Prostate gland (tissue), 2 donors: ENCODE data around the gene CUL2. TPM values are rescaled to one million over a fixed set of nuclear protein-coding genes. Genes with fewer than 3 reads are reported as not detected.

Source experiments
- DNase-seq: peaks from one replicate; pipeline ENCODE4 v3.0.0-alpha.2; 2019; ENCODE audit warnings: low spot score
- H3K27ac ChIP-seq, 2 donors: fragments of 200-600 bp; sonication (generic); 2 replicates each; pipeline ENCODE4 v1.5.1; 2017 to 2019
- H3K27me3 ChIP-seq: fragments of 200-600 bp; sonication (generic); replicated peaks from 2 replicates; pipeline ENCODE4 v1.5.1; 2019; ENCODE audit not compliant: insufficient read depth
- H3K36me3 ChIP-seq, 2 donors: fragments of 200-600 bp; sonication (generic); 1 replicate in 1 of 2; 2 replicates in 1 of 2; pipeline versions ENCODE4 v1.5.1 to v1.8.1; 2017 to 2019
- H3K4me1 ChIP-seq: fragments of 200-600 bp; sonication (generic); replicated peaks from 2 replicates; pipeline ENCODE4 v1.5.1; 2019
- H3K4me3 ChIP-seq, 2 donors: fragments of 200-600 bp; sonication (generic); 2 replicates each; pipeline ENCODE4 v1.5.1; 2017 to 2019
- H3K9me3 ChIP-seq: fragments of 200-600 bp; sonication (generic); 2 replicates; pipeline ENCODE4 v1.5.1; 2017
- CTCF ChIP-seq, 4 experiments: fragments of 200-600 bp in 2 of 4; fragments of 450-650 bp in 2 of 4; sonication (generic) in 2 of 4; IDR thresholded peaks; 1 replicate in 3 of 4; 2 replicates in 1 of 4; pipeline ENCODE4 v1.5.1; 2016 to 2019; ENCODE audit warnings: antibody characterized with exemption in 4 of 4, mild to moderate bottlenecking in 2 of 4, moderate library complexity in 2 of 4
- POLR2A ChIP-seq: fragments of 450-650 bp; IDR thresholded peaks from one replicate; pipeline ENCODE4 v1.6.1; 2016; ENCODE audit warnings: antibody characterized with exemption, mild to moderate bottlenecking
- POLR2AphosphoS5 ChIP-seq: sonication (generic); formaldehyde crosslinking; IDR thresholded peaks from one replicate; pipeline ENCODE4 v1.6.1; 2017; ENCODE audit warnings: antibody characterized with exemption
- WGBS: methylation state at CpG from one replicate; pipeline ENCODE4 v1.1.5; 2018; 5-methylcytosine and 5-hydroxymethylcytosine counted together
- intact Hi-C: fragments of 100-400 bp; cut with DNase I; formaldehyde crosslinking; loops from one replicate; pipeline ENCODE4 v1.14.2; 2022
- microRNA-seq: library from miRNA; unstranded; fragments of <30 nt; microRNA quantifications from one replicate; pipeline ENCODE4, GENCODE V29; 2016
- small RNA-seq, 2 donors: library from RNA; depleted of rRNA; stranded (forward); fragments of <200 nt; gene quantifications; one replicate each; pipeline ENCODE3, GENCODE V24; 2016
- total RNA-seq, 2 donors: library from RNA; depleted of rRNA; stranded (reverse); fragments of >200 nt; gene quantifications; one replicate each; pipeline ENCODE4 v1.1.0, GENCODE V29; 2016

Gene CUL2
- total RNA-seq, 2 donors from 2014 or later: 15.5 to 15.9 TPM

GRCh38 chr10:34962866-34963265 is 127.3 kb downstream of the CUL2 start:
- DNase-seq: no peak
- no peak overlapping the region for H3K27ac ChIP-seq
- no peaks in the 10 kb centered on the region for H3K27me3 ChIP-seq
- no peak overlapping the region for H3K4me3 ChIP-seq
- no peaks in the 10 kb centered on the region for H3K4me1 ChIP-seq
- intact Hi-C loops: no loop called here
- H3K9me3 ChIP-seq: no peaks in the 10 kb centered on the region
- H3K36me3 ChIP-seq: no peaks in the 10 kb centered on the region
- 84% methylated on average over 2 of the region's 2 CpGs for WGBS
- TF ChIP-seq CTCF (IDR thresholded peaks at IDR 0.05) (no peak), POLR2A (no peak), POLR2AphosphoS5 (no peak)

GRCh38 chr10:34960983-34961382 is 129.2 kb downstream of the CUL2 start:
- Histone ChIP-seq H3K4me1 (no peaks in the 10 kb centered on the region), H3K9me3 (no peaks in the 10 kb centered on the region), H3K4me3 (no peak overlapping the region), H3K27me3 (no peaks in the 10 kb centered on the region), H3K27ac (no peak overlapping the region), H3K36me3 (no peaks in the 10 kb centered on the region)
- no peak for DNase-seq
- 82% methylated on average over 8 of the region's 8 CpGs for WGBS
- intact Hi-C loops: no loop called here
- TF ChIP-seq POLR2AphosphoS5: no peak
- peak in 2 of 4 experiments; percentile 17 to 25 for TF ChIP-seq CTCF (IDR thresholded peaks at IDR 0.05)

GRCh38 chr10:34959786-34960185 is 130.4 kb downstream of the CUL2 start:
- intact Hi-C loops: loop anchor here (10.0 kb wide), 1 partner anchor 295 kb away; no protein-coding TSS in a partner anchor
- DNase-seq: no peak
- no peaks in the 10 kb centered on the region for H3K36me3 ChIP-seq
- WGBS: 68% methylated on average over 4 of the region's 4 CpGs
- TF ChIP-seq POLR2A (no peak), POLR2AphosphoS5 (no peak), CTCF (IDR thresholded peaks at IDR 0.05) (no peak)
- H3K9me3 ChIP-seq: no peaks in the 10 kb centered on the region
- H3K27ac ChIP-seq: no peak overlapping the region
- no peaks in the 10 kb centered on the region for H3K27me3 ChIP-seq
- H3K4me1 ChIP-seq: no peaks in the 10 kb centered on the region
- H3K4me3 ChIP-seq: no peak overlapping the region

- DNase-seq: no peak
- intact Hi-C loops: loop anchor here (10.0 kb wide), 1 partner anchor 295 kb away; no protein-coding TSS in a partner anchor
- no peak for TF ChIP-seq POLR2A
- TF ChIP-seq POLR2AphosphoS5: no peak
- TF ChIP-seq CTCF (IDR thresholded peaks at IDR 0.05): no peak
- no peaks in the 10 kb centered on the region for H3K36me3 ChIP-seq
- H3K4me3 ChIP-seq: no peak overlapping the region
- 86% methylated on average over 9 of the region's 9 CpGs for WGBS
- H3K27me3 ChIP-seq: no peaks in the 10 kb centered on the region
- no peak overlapping the region for H3K27ac ChIP-seq
- no peaks in the 10 kb centered on the region for H3K9me3 ChIP-seq
- H3K4me1 ChIP-seq: no peaks in the 10 kb centered on the region
Observed at GRCh38 chr10:34959321-34959720, 130.8 kb downstream of the CUL2 start.

Small RNAs within 50 kb of the gene (microRNA-seq; reads per million reads assigned to microRNA genes)
- 0.42 reads per million for gene MIR3611

Small RNAs within 50 kb of the gene (small RNA-seq; reads per million reads assigned to genes)
- 0 reads per million in 2 donors for gene MIR3611
- gene RNU7-77P: 0 reads per million in 2 donors

Other genes with a start within 250 kb of the CUL2 start
- gene CREM, start 36.5 kb upstream of the CUL2 start, total RNA-seq: 10 to 100 TPM; 25.5 to 75.3 TPM
- gene CCNY, start 246.2 kb upstream of the CUL2 start, total RNA-seq: 10 to 100 TPM; 31.6 to 54.0 TPM